Neural progenitor cell (in vitro differentiated cells): Measurements from ENCODE around the gene ZNF211.

Experiments used
- EZH2 ChIP-seq: fragments of 200-600 bp; sonication (generic); IDR thresholded peaks from 2 replicates; pipeline ENCODE4 v1.6.1; 2017; ENCODE audit warnings: antibody characterized with exemption, mild to moderate bottlenecking, moderate library complexity
- EZH2phosphoT487 ChIP-seq: fragments of 200-600 bp; sonication (generic); IDR thresholded peaks from 2 replicates; pipeline ENCODE4 v1.6.1; 2017; ENCODE audit warnings: antibody characterized with exemption
- TF ChIP-seq, protein P1 (sequence below): fragments of 200-600 bp; sonication (generic); IDR thresholded peaks from 2 replicates; pipeline ENCODE4 v1.5.1; 2017; ENCODE audit warnings: antibody characterized with exemption, mild to moderate bottlenecking

DNA sequence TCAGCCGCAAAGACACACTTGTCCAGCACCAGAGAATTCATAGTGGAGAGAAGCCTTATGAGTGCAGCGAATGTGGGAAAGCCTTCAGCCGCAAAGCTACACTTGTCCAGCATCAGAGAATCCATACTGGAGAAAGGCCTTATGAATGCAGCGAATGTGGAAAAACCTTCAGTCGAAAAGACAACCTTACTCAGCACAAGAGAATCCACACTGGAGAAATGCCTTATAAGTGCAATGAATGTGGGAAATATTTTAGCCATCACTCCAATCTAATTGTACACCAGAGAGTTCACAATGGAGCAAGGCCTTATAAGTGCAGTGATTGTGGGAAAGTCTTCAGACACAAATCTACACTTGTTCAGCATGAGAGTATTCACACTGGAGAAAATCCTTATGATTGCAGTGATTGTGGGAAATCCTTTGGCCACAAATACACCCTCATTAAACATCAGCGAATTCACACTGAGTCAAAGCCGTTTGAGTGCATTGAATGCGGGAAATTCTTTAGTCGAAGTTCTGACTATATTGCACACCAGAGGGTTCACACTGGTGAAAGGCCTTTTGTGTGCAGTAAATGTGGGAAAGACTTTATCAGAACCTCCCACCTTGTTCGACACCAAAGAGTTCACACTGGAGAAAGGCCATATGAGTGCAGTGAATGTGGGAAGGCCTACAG is 12.2 kb upstream of the ZNF211 start:
- TF ChIP-seq, protein P1, sequence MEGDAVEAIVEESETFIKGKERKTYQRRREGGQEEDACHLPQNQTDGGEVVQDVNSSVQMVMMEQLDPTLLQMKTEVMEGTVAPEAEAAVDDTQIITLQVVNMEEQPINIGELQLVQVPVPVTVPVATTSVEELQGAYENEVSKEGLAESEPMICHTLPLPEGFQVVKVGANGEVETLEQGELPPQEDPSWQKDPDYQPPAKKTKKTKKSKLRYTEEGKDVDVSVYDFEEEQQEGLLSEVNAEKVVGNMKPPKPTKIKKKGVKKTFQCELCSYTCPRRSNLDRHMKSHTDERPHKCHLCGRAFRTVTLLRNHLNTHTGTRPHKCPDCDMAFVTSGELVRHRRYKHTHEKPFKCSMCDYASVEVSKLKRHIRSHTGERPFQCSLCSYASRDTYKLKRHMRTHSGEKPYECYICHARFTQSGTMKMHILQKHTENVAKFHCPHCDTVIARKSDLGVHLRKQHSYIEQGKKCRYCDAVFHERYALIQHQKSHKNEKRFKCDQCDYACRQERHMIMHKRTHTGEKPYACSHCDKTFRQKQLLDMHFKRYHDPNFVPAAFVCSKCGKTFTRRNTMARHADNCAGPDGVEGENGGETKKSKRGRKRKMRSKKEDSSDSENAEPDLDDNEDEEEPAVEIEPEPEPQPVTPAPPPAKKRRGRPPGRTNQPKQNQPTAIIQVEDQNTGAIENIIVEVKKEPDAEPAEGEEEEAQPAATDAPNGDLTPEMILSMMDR = no peak
- TF ChIP-seq EZH2 (no peak), EZH2phosphoT487 (no peak)
